Measurements from ENCODE around the gene FASTKD1.
A peak's percentile ranks its signal among the peaks of the same experiment; 100 is the strongest.
"Not testable (repeated sequence)": the region's sequence is repeated elsewhere in the genome, so short reads cannot be mapped to it uniquely, and the experiment has no call there.

FASTKD1 gene
- total RNA-seq: 14.0 to 32.7 reads per million in 2 donors

- peak; percentile 78 for DNase-seq
Measured at GRCh38 chr2:169573160-169573973, at the start of gene FASTKD1. FASTKD1 (minus strand) TSS chr2:169573865; CDS start chr2:169572029, 1,836 bp downstream.

- DNase-seq: no peak
Measured at GRCh38 chr2:169623235-169623634, 49.6 kb upstream of the FASTKD1 start.

- DNase-seq: no peak
Measured at GRCh38 chr2:169620509-169620908, 46.8 kb upstream of the FASTKD1 start.

GRCh38 chr2:169619946-169620345 lies 46.3 kb upstream of the FASTKD1 start:
- DNase-seq: no peak

- DNase-seq: not testable (repeated sequence)
Measured at GRCh38 chr2:169615982-169616381, 42.3 kb upstream of the FASTKD1 start.

- DNase-seq: no peak
Measured at GRCh38 chr2:169613876-169614275, 40.2 kb upstream of the FASTKD1 start.

GRCh38 chr2:169609264-169609663 lies 35.6 kb upstream of the FASTKD1 start:
- DNase-seq: no peak

GRCh38 chr2:169599568-169599967 lies 25.9 kb upstream of the FASTKD1 start:
- DNase-seq: no peak

- DNase-seq: no peak
Measured at GRCh38 chr2:169598982-169599381, 25.3 kb upstream of the FASTKD1 start.

GRCh38 chr2:169596546-169596945 lies 22.9 kb upstream of the FASTKD1 start:
- DNase-seq: not testable (repeated sequence)

- no peak for DNase-seq
Measured at GRCh38 chr2:169590804-169591203, 17.1 kb upstream of the FASTKD1 start.

GRCh38 chr2:169585673-169586072 lies 12.0 kb upstream of the FASTKD1 start:
- DNase-seq: no peak

- peak; percentile 79 for DNase-seq
Measured at GRCh38 chr2:169584005-169584877, 10.6 kb upstream of the FASTKD1 start, which contains the start of gene PPIG. PPIG (plus strand) TSS chr2:169584351; CDS start chr2:169604042, 19,691 bp downstream.

GRCh38 chr2:169583518-169583917 lies 9.9 kb upstream of the FASTKD1 start:
- no peak for DNase-seq

- DNase-seq: not testable (repeated sequence)
Measured at GRCh38 chr2:169582552-169583266, 9.0 kb upstream of the FASTKD1 start.

- no peak for DNase-seq
Measured at GRCh38 chr2:169579044-169579443, 5.4 kb upstream of the FASTKD1 start.

GRCh38 chr2:169575264-169575663 lies 1.6 kb upstream of the FASTKD1 start:
- not testable (repeated sequence) for DNase-seq

- DNase-seq: not testable (repeated sequence)
Measured at GRCh38 chr2:169574539-169574938, 874 bp upstream of the FASTKD1 start.

- DNase-seq: no peak
Measured at GRCh38 chr2:169573974-169574299, 272 bp upstream of the FASTKD1 start.

GRCh38 chr2:169572821-169573159 lies 875 bp downstream of the FASTKD1 start:
- DNase-seq: no peak

GRCh38 chr2:169572189-169572588 lies 1.5 kb downstream of the FASTKD1 start:
- no peak for DNase-seq

GRCh38 chr2:169571571-169571970 lies 2.1 kb downstream of the FASTKD1 start:
- no peak for DNase-seq

- not testable (repeated sequence) for DNase-seq
Measured at GRCh38 chr2:169570752-169571151, 2.9 kb downstream of the FASTKD1 start.

Measured in T-helper 9 cell (primary cell).